GM18861 (cell line): ENCODE data around the gene NFYA.

Source experiments
- ATAC-seq: cut with Tn5 transposase; IDR thresholded peaks from one replicate; pipeline ENCODE4 v1.9.1; 2021; ENCODE audit not compliant: unreplicated experiment

The NFYA gene

DNA sequence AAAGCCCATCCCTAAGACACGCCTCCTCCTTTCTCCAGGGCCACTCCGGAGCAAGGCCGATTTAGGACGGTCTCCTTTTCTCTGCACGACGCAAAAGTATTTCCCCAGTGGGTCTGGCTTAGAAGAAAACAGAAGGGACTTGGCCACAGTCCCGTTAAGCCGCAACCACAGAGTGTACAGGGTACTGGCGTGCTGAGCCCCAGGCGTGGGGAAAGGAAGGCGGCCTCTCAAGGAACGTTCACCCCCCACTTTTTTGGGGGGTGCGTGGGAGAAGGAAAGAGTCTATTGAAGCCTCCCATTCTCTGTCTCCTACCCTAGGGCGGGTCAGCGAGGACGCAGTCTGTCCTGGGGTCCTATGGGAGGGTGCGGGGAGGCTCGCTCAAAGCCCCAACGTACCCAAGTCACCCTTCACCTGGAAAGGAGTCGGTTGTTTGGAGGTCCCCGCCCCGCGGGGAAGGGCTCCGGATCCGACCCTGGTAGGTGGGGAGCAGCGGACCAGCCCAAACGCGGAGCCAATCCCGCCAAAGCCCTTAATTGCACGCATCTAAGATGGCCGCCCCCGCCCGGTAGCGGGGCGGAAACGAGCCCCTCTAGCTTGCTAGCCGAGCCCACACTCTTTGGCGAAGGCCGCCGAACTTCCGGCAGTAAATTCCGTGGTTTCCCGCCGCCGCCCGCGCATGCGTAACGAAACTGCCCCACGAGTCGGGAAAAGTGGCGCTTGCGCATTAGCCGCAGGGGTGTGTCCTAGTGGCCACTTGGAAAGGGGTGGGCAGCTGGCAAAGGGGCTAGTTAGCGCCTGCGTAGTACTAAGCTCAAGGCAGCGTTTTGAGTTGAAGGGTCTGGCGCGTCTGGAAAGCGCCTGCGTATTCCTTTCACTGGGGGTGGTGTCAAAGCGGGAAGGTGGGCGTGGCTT, 595 bp upstream of the NFYA start, which contains the start of gene OARD1:
Gene OARD1 (minus strand): TSS at position 434 of the 913 bp plus-strand sequence. CDS start 722 bp downstream, outside the sequence.
- peak; percentile 57 for ATAC-seq

DNA sequence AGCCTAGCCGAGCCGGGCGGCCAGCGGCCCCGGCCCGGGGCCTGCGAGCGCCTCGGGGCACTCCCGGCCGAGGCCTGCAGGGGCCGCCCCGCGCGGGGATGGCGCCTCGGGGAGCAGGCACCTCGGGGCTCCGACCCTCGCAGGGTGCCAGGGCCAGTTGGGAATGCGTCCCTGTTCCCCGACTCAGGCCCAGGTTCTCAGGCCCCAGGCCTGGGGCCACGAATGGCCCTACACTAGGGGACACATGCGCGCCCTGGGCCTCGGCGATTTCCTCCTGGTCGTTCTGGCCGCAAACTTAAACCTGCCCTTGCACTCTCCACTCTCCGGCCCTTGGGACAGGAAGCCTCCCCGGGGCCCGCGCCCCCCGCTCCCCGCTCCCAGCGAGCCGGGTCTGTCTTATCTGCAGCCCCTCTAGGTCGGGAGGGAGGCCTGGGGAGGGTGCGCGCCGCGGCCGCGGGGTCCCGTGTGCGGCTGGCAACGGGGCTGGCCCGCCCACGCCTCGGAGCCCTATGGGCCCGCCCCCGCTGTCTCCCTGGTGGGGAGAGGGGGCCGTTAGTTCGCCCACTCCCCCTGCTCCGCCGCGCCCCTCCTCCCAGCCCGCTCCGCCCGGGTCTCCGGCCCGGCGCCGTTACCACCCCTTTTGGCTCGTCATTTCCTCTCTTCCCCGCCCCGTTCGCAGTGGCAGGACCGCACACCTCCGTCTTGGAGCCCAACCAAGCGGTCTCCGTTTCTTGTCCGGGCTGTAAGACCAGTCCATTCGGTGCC, 611 bp downstream of the NFYA start:
- peak; percentile 24 for ATAC-seq

DNA sequence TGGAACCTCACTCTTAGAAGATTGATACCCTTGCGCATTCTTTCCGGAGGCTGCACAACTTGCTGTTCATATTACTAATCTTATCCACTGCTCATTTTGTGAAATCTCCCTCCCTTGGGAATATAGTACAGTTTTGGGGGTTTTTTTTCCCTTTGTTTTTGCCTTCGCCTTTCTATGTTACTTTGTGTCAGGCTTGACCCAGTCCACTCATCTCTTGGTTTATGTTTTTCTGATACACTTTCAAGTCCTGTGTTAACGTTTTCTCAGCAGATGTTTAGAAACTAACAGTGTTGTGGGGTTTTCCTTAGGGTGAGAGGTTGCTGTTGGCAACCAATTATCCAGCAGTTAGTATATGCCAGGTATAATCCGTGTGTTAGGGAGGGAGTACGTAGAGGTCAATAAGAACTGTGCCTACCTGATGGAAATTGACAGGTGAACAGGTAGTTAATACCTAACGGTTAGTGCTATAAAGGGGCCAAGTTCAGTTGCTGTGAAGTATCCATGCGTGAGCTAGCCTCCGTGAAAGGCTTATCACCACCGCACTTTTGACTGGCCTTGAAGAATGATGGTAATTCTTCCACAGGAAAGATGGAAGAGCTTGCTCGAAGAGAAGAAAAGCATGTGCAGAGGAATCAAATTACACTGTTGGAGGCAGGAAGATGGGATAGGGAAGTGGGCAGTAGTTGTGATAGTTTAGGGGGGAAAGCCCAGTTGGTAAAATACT, 1.4 kb downstream of the NFYA start:
- no peak for ATAC-seq

- no peak for ATAC-seq
These were observed 2.1 kb downstream of the NFYA start for GRCh38 chr6:41074692-41075436.

DNA sequence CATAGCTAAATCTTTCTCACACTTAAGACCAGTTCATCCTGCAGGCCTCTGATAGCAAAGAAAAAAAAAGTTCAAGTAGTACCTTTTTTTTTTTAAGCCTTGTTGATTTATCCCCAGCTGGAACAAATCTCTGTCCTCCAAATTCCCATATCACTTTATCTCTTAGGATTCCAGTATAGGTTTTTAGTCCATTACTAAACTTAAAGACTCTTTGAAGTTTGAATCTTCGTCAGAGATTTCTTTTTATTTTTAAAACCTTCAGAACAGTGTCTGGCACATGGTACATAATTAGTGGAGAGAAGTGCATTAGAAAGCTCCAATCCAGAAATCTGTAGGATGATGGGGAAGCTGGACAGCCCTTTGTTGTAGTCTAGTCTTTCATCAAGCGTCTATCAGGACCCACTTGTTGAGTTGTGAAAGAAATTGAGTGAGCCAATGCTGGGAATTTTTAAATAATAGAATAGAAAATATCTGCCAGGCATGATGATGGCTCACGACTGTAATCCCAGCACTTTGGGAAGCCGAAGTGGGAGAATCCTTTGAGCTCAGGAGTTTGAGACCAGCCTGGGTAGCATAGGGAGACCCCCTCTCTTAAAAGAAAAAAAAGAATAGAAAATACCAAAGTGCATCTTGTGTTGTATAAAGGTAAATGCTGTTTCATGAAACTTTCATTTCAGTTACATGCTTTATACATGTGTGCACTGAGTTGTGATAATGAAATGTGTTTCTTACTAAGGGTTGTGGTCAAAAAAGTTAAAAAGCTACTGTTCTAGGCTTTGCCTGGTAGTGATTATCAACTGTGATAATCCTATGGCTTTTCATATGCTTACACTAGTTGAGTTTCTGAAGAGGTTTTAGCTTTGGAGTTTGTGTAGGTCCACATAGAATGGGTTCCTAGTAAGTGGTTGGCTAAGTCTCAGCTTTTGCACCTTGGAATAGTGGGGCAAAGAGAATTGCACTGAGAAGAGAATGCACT, 3.2 kb downstream of the NFYA start:
- no peak for ATAC-seq

DNA sequence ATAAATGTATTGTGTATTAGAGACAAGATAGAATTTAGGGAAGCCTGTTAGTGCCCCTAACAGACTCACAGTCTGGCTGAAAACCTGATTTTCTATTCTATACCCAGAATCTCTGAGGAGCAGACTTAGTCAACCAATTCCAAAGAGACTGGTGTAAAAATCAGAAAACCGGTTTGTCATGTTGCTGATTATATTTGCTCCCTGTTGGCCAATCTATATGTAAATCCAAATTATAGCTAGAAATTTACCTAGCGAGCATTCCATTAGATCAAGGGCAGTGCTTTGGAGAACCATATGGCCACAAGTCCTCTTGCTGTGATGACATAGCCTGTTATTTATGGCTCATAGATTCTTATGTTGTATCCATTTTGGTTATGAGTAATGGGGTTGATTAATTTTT, 4.8 kb downstream of the NFYA start:
- no peak for ATAC-seq

DNA sequence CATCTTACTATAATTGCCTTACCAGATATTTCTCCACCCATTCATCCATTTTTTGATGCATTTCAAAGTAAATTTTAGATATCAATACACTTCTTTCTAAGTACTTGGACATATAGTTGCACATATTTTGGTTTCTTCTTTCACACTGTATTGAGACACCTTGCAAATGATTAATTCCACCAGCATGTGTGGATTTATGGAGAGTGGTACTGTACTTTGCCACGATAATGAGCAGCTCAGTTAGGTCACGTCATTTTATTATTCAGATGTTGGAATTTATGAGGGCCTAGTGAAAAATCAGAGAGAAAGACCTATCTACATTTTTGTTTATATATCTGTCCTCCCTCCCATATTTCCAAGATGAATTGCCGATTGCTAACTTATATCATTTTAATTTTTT, 5.3 kb downstream of the NFYA start:
- no peak for ATAC-seq

DNA sequence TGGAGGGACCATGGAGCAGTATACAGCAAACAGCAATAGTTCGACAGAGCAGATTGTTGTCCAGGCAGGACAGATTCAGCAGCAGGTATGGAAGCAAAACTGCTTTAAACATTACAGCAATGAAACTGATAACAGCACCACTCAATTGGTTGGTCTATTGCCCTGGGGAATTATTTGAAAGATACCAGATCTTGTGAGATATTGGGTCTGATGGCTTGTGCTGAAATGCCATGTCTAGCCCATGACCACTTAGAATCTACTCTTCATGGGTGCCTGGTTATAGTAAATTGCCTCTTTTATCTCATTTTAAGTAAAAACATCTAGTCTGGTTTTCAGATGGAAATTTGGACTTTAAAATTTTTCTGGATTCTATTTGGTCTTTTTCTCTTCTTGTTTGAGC, 6.3 kb downstream of the NFYA start:
- ATAC-seq, result no peak

- ATAC-seq, result no peak
These were observed 7.8 kb downstream of the NFYA start for GRCh38 chr6:41080621-41081020.

- no peak for ATAC-seq
These were observed 10.3 kb downstream of the NFYA start for GRCh38 chr6:41083072-41083471.

DNA sequence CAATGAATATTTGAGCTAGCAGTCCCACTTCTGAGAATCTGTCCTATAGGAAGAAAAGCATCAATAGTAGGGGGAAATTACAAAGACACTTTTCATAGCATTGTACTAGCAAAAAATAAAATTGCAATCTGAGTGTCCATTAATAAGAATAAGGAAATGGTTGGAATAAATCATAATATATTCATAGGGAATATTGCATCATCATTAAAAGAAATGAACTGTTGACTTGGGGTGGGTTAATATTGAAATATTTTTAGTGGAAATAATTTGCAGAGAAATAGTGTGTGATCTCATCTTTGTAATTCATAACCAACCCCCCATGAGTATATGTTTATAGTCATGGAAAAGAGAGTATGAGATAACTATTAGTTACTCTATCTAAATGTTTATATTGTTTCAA, 12.4 kb downstream of the NFYA start:
- ATAC-seq, result no peak

DNA sequence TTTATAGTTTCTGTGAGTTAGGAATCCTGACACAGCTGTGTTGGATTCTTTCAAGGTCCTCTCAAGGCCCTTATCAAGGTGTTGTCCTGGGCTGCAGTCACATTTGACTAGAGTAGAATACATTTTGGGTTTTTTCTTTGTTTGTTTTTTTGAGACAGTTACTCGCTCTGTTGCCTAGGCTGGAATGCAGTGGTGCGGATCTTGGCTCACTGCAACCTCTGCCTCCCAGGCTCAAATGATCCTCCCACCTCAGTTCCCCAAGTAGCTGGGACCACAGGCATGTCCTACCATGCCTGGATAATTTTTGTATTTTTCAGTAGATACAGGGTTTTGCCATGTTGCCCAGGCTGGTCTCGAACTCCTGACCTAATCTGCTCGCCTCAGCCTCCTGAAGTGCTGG, 15.7 kb downstream of the NFYA start:
- no peak for ATAC-seq

- ATAC-seq, result no peak
These were observed 18.3 kb downstream of the NFYA start for GRCh38 chr6:41090841-41091761.

GRCh38 chr6:41092421-41093140, 19.8 kb downstream of the NFYA start:
- ATAC-seq, result no peak

GRCh38 chr6:41093729-41094128, 21.0 kb downstream of the NFYA start:
- no peak for ATAC-seq

GRCh38 chr6:41097467-41098090, 24.8 kb downstream of the NFYA start:
- no peak for ATAC-seq

DNA sequence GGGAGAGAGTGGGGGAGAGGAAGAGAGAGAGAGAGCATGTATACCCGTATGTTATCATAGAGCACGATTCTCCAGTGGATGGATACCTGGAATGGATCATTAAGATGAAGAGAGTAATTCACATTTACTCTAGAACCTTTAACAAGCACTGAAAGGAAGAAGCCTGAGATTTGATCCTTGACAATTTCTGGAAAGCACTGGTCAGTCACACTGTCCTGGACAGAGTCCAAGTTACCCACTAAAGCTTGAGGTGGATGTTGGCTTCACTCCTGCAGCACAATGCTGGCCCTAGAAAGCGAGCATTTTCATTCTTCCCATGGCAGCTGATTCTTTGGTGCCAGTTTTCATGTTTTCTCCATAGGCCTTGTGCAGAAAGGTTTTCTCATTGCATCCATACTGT, 25.6 kb downstream of the NFYA start:
- no peak for ATAC-seq
